ENCODE results near the gene CD63. TPM values are rescaled to one million over a fixed set of nuclear protein-coding genes. Genes with fewer than 3 reads are reported as not detected.

CD63 gene
- total RNA-seq, 2 donors from 2014 or later: 129 to 180 TPM

- Mint-ChIP-seq H3K9me3 (no peaks in the 10 kb centered on the region), H3K27ac (no peak overlapping the region), H3K36me3 (no peaks in the 10 kb centered on the region)
- ATAC-seq (no peak), DNase-seq (ENCODE audit: low spot score in 2 of 2) (no peak)
These were observed 24.7 kb downstream of the CD63 start for GRCh38 chr12:55703901-55704761.

- DNase-seq (ENCODE audit: low spot score in 2 of 2) (no peak), ATAC-seq (no peak)
- Mint-ChIP-seq H3K27ac (no peak overlapping the region), H3K36me3 (no peaks in the 10 kb centered on the region), H3K9me3 (no peaks in the 10 kb centered on the region)
These were observed 25.5 kb downstream of the CD63 start for GRCh38 chr12:55703288-55703687.

GRCh38 chr12:55702861-55703260 lies 25.9 kb downstream of the CD63 start:
- DNase-seq (ENCODE audit: low spot score in 2 of 2) (no peak), ATAC-seq (no peak)
- Mint-ChIP-seq H3K9me3 (no peaks in the 10 kb centered on the region), H3K27ac (no peak overlapping the region), H3K36me3 (no peaks in the 10 kb centered on the region)

DNA sequence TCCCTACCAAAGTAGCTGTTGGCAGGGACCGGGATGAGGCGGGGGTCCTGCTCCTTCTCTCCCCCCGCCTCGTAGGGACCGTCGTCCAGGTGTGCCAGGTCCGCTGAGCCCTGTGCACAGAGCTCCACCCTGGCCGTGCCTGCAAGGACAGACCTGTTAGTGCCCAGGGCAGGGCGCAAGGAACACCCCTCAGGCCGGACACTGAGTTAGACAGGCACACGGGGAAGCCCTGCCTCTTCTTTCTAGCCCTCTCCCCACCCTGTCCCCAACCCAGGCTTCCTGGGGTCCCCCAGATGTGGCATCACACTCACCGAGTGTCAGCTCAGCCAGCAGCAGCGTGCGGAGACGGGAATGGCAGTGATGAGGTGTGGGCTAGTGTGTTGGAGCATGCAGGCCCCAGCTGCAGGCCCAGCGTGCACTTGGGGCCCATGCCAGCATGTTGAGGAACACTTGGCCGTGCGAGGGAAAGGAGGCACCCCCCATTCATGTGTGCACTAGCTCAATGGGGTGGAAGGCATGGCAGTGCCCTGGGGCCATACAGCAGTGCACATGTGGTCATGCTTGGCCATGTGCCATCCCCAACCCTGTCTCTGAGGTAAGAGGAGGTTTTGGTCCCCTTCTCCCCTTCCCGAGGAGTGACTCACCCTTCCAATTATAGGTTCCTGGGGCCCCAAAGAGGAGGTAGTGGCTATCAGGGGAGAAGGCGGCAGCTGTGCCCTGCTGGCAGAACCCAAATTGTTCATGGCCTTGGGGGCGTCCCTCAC lies 28.4 kb downstream of the CD63 start:
- H3K36me3 Mint-ChIP-seq: no peaks in the 10 kb centered on the region
- DNase-seq (ENCODE audit: low spot score in 2 of 2) (no peak), ATAC-seq (peak in 1 of 2 donors; percentile 11)
- no peak overlapping the region for H3K27ac Mint-ChIP-seq
- no peaks in the 10 kb centered on the region for H3K9me3 Mint-ChIP-seq

DNA sequence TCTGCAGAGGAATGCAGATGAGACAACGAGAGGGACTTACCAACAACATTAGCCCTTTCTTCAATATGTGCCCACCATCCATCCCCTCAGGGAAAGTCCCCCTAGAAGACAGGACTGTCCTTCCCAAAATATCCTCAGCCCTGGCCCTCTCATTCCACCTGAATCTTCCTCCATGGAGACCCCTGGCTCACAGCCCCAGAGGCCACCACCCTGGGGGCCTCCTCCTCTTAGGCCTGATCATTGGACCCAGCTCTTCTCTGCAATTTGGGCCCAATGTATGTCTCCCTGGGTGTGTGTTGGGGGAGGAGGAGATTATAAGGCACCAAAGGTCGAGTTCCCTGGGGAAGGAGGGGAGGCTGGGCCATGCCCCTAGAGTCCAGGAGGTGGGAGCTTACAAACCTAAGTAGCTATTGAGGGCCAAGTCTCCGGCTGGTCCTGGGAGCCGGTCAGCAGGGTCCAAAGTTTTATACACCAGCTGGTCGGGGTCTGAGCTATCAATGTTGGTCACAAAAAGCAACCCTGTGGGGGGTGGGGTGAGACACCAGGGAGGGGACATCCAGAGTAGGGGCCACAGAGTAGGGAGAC lies 29.2 kb downstream of the CD63 start:
- no peaks in the 10 kb centered on the region for H3K36me3 Mint-ChIP-seq
- no peaks in the 10 kb centered on the region for H3K9me3 Mint-ChIP-seq
- no peak for ATAC-seq

GRCh38 chr12:55698965-55699364 lies 29.8 kb downstream of the CD63 start:
- Mint-ChIP-seq H3K9me3 (no peaks in the 10 kb centered on the region), H3K27ac (no peak overlapping the region), H3K36me3 (no peaks in the 10 kb centered on the region)
- DNase-seq (ENCODE audit: low spot score in 2 of 2): peak in 1 of 2 donors; percentile 44
- no peak for ATAC-seq

More for the DNA sequence above, 29.2 kb downstream of the CD63 start:
- H3K27ac Mint-ChIP-seq: no peak overlapping the region
- DNase-seq (ENCODE audit: low spot score in 2 of 2): no peak

GRCh38 chr12:55698241-55698955 lies 30.4 kb downstream of the CD63 start:
- peak in 1 of 2 donors; percentile 34 for DNase-seq (ENCODE audit: low spot score in 2 of 2)
- ATAC-seq: no peak
- H3K27ac Mint-ChIP-seq: no peak overlapping the region
- no peaks in the 10 kb centered on the region for H3K9me3 Mint-ChIP-seq
- H3K36me3 Mint-ChIP-seq: no peaks in the 10 kb centered on the region

DNA sequence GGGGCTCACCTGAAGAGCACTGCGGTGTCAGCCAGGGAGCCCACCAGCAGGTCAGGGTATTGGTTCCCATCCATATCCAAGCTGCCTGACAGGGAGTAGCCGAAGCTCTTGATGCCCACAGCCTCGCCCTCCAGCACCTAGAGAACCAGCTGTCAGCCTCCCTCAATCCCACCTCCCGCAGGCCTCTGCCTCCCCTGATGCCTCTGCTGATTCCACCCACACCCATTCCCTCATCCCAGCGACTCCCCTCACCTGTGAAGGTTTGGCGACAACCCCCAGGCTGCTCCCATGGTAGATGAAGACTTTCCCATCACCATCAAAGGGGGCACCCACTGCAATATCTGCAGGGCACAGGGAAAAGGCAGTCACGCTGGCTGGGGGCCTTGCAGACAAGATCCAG lies 31.1 kb downstream of the CD63 start:
- Mint-ChIP-seq H3K9me3 (no peaks in the 10 kb centered on the region), H3K36me3 (no peaks in the 10 kb centered on the region), H3K27ac (no peak overlapping the region)
- no peak for DNase-seq (ENCODE audit: low spot score in 2 of 2)
- ATAC-seq: no peak

- no peak for ATAC-seq
- Mint-ChIP-seq H3K27ac (peak overlapping the region in 1 of 2 donors; percentile 33), H3K36me3 (no peaks in the 10 kb centered on the region), H3K9me3 (no peaks in the 10 kb centered on the region)
- peak in 1 of 2 donors; percentile 45 for DNase-seq (ENCODE audit: low spot score in 2 of 2)
These were observed 31.9 kb downstream of the CD63 start for GRCh38 chr12:55696796-55697462.

GRCh38 chr12:55696141-55696540 lies 32.7 kb downstream of the CD63 start:
- Mint-ChIP-seq H3K9me3 (no peaks in the 10 kb centered on the region), H3K36me3 (no peaks in the 10 kb centered on the region), H3K27ac (no peak overlapping the region)
- DNase-seq (ENCODE audit: low spot score in 2 of 2) (peak in 1 of 2 donors; percentile 35), ATAC-seq (no peak)

DNA sequence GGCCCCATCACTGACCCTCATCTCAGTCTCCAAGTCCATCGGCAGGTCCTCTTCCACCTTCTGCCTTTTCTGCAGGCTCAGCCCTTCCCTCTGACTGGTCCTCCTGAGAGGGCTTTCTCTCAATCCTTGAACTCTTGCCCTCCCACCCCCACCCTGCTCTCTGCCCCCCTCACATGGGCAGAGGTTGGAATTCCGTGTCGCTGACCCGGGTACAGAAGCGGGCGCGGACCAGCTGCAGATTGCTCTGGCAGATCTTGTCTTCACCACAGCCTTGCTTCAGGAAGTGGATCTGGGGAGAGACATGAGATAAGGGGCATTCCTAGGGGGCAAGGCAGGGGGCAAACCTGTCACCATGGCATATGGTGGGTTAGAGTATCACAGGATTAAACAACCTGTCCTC lies 33.5 kb downstream of the CD63 start:
- ATAC-seq: no peak
- Mint-ChIP-seq H3K27ac (no peak overlapping the region), H3K9me3 (no peaks in the 10 kb centered on the region), H3K36me3 (no peaks in the 10 kb centered on the region)
- DNase-seq (ENCODE audit: low spot score in 2 of 2): no peak

DNA sequence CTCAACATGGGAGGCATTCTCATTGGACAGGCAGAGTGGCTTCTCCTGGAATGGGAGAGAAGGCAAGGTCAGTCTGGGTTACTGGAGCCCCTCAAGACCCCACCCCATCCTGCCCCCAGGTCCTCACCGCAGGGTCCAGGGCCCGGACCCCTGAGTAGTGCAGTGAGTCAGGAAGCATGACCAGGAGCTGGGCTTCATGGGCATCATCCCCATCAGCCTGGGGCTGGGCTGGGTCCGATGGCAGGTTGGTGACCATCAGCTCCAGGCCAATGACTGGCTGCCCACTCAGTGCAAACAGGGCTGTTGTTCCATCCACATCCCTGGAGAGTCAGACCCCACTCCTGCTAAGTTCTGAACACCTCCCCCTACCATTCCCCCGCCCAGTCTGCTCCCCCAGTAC lies 34.2 kb downstream of the CD63 start:
- Mint-ChIP-seq H3K27ac (no peak overlapping the region), H3K36me3 (no peaks in the 10 kb centered on the region), H3K9me3 (no peaks in the 10 kb centered on the region)
- ATAC-seq (no peak), DNase-seq (ENCODE audit: low spot score in 2 of 2) (no peak)

- no peak for DNase-seq (ENCODE audit: low spot score in 2 of 2)
- Mint-ChIP-seq H3K36me3 (no peaks in the 10 kb centered on the region), H3K27ac (no peak overlapping the region), H3K9me3 (no peaks in the 10 kb centered on the region)
- no peak for ATAC-seq
These were observed 34.7 kb downstream of the CD63 start for GRCh38 chr12:55694188-55694515.

- Mint-ChIP-seq H3K36me3 (no peaks in the 10 kb centered on the region), H3K27ac (no peak overlapping the region), H3K9me3 (no peaks in the 10 kb centered on the region)
- peak in 1 of 2 donors; percentile 40 for DNase-seq (ENCODE audit: low spot score in 2 of 2)
- no peak for ATAC-seq
These were observed 35.3 kb downstream of the CD63 start for GRCh38 chr12:55693323-55694187.

- Mint-ChIP-seq H3K36me3 (no peaks in the 10 kb centered on the region), H3K27ac (no peak overlapping the region), H3K9me3 (no peaks in the 10 kb centered on the region)
- no peak for ATAC-seq
- DNase-seq (ENCODE audit: low spot score in 2 of 2): peak in 1 of 2 donors; percentile 30
These were observed 36.0 kb downstream of the CD63 start for GRCh38 chr12:55692631-55693322.

Measured in activated naive CD4-positive, alpha-beta T cell treated with anti-CD3 and anti-CD28 coated beads, Interleukin-2, amount 50 U/mL, for 72 hours (primary cell).